Measurements from ENCODE around the gene RIMS3.
"Not testable (repeated sequence)": the region's sequence is repeated elsewhere in the genome, so short reads cannot be mapped to it uniquely, and the experiment has no call there.

Gene RIMS3

DNA sequence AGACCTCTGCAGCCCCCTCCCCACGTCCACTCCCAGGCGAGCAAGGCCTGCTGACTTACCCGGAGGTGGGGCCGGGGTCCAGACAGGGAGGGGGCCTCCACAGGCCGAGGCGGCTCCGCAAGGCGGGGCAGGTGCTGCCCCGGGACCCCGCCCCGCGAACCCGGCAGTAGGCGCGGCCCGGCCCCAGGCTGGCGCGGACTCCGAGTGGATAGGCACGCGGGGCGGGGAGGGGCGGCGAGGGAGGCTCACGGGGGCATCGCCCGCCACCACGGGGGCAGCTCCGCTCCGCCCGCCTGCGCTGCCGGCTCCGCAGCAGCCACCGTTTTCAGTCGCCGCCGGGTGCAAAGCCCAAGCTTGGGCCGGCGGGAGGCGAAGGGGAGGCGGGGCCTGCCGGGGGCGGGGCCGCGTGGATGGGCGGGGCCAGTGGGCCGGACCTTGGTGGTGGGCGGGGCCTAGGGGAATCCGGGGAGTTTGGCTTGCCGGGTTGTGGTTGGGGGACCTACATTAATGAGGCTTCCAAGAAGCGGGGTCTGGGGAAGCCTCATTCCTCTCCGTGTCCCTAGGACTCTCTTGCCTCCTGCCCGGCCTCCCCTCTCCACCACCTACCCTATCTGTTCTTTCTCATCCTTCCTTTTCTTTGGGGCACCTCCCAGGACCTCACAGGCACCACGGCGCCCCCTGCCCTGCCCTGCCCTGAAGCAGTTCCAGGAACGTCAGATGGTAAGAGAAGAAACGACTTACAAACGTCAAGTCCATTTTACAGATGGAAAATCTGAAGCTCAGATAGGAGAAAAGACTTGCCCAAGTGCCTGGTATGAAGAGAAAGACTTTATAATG, at the start of gene RIMS3:
RIMS3 (minus strand) TSS at position 348 of the 837 bp plus-strand sequence. CDS start 23,757 bp downstream, outside the sequence.
- peak within 1 kb of the TSS in 14 of 21 experiments; percentile 5 to 75 (median 46) for H3K27ac ChIP-seq
- peak within 1 kb of the TSS; percentile 41 to 78 (median 56) for H3K4me3 ChIP-seq

GRCh38 chr1:40712997-40713396, 47.5 kb upstream of the RIMS3 start:
- Histone ChIP-seq H3K27ac (peak overlapping the region in 16 of 21 experiments; percentile 6 to 78 (median 44)), H3K4me3 (no peak overlapping the region)

DNA sequence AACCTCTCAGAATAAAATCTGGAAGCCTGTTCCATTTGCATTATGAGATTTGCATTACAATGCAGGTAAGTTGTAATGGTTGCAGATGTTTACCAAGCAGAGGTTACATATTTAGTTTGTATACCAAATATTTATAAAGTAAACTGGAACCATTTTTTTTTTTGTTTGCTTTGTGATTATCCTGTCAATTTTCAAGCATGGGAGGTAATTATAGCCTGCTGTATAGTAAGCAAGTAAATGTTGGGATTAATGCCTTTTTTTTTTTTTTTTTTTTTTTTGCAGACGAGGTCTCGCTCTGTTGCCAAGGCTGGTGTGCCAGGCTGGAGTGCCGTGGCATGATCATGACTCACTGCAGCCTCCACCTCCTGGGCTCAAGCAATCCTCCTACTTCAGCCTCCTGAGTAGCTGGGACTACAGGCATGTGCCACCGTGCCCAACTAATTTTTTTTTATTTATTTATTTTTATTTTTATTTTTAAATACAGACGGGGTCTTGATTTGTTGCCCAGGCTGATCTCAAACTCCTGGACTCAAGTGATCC, 47.0 kb upstream of the RIMS3 start:
- H3K4me3 ChIP-seq = no peak overlapping the region
- peak overlapping the region in 14 of 21 experiments; percentile 6 to 78 (median 50) for H3K27ac ChIP-seq

GRCh38 chr1:40711465-40712404, 46.3 kb upstream of the RIMS3 start:
- peak overlapping the region in 1 of 7 experiments; percentile 50 for H3K4me3 ChIP-seq
- peak overlapping the region in 18 of 21 experiments; percentile 2 to 86 (median 71) for H3K27ac ChIP-seq

DNA sequence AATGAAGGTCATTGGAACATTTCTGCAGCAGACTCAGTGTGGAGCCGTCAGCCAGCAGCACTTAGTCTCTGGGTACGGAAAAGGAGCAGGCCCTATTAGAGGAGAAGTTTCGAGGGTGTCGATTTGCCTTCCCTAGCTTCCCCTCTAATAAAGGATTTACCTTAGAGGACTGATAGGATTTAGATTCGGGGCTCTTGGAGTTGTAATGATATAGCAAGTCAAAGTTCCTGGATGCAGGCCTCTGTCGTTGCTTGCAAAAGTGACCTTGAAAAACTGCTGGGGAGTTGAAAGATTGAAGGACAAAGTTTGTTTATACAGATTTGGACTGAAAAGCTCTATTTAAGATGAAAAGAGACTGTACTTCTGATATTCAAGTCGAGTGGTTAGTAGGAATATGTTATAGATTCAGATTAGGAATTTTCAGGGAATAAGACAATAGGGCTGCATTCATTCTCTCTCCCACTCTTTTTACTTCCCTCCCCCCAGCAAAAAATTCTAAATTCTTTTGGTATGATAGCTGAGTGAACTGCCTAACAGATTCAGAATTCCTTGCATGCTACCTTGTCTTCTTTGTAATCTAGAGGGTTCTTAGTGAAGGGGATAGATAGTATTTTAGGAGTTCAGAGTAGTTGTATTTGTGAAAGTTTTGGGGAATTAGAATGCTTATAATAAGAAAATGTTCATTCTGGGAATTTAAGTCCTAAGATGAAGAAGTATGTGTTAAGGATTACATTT, 45.3 kb upstream of the RIMS3 start:
- H3K27ac ChIP-seq = peak overlapping the region in 16 of 21 experiments; percentile 29 to 86 (median 74)

GRCh38 chr1:40709802-40710278, 44.4 kb upstream of the RIMS3 start:
- Histone ChIP-seq H3K27ac (peak overlapping the region in 19 of 21 experiments; percentile 0 to 86 (median 69)), H3K4me3 (peak overlapping the region; percentile 33 to 50 (median 39))

More for the DNA sequence above, 45.3 kb upstream of the RIMS3 start:
- peak overlapping the region in 2 of 7 experiments; percentile 39 to 50 for H3K4me3 ChIP-seq

- peak overlapping the region in 20 of 21 experiments; percentile 0 to 86 (median 66) for H3K27ac ChIP-seq
- peak overlapping the region; percentile 33 to 50 (median 39) for H3K4me3 ChIP-seq
Measured at GRCh38 chr1:40709100-40709801, 43.8 kb upstream of the RIMS3 start.

GRCh38 chr1:40708750-40709099, 43.2 kb upstream of the RIMS3 start:
- Histone ChIP-seq H3K4me3 (peak overlapping the region; percentile 33 to 50 (median 39)), H3K27ac (peak overlapping the region in 19 of 21 experiments; percentile 6 to 86 (median 69))

DNA sequence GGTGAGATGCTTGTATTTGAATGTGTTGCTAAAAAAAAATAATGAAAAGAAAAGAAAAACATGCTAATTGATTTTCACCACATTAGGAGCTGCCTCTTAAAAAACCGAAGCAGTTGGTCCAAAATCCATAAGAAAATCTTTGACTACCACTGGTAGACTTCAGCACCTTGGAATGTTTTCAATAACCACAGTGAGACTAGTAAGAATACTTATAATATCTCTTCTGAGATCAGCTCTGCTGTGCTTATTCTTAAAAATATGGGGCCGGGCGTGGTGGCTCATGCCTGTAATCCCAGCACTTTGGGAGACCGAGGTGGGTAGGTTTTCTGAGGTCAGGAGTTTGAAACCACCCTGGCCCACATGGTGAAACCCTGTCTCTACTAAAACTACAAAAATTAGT, 41.1 kb upstream of the RIMS3 start:
- Histone ChIP-seq H3K27ac (no peak overlapping the region), H3K4me3 (no peak overlapping the region)

GRCh38 chr1:40704817-40705733, 39.6 kb upstream of the RIMS3 start:
- H3K27ac ChIP-seq = peak overlapping the region in 1 of 21 experiments; percentile 59

DNA sequence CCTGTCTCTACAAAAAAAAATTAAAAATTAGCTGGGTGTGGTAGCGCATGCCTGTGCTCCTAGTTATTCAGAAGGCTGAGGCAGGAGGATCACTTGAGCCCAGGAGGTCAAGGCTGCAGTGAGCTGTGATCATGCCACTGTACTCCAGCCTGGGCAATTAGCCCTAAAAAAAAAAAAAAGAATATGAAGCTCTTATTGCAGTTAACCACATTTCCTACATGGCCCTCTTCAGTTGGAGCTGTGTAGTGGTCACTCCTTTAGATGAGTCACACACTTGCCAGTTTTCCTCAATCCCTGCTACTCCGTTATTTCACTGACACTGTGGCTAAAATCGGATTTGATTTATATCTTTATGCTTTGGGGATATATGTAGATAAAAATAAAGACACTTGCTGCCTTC, 37.8 kb upstream of the RIMS3 start:
- Histone ChIP-seq H3K4me3 (no peak overlapping the region), H3K27ac (no peak overlapping the region)

More at GRCh38 chr1:40704817-40705733, 39.6 kb upstream of the RIMS3 start:
- H3K4me3 ChIP-seq = no peak overlapping the region

DNA sequence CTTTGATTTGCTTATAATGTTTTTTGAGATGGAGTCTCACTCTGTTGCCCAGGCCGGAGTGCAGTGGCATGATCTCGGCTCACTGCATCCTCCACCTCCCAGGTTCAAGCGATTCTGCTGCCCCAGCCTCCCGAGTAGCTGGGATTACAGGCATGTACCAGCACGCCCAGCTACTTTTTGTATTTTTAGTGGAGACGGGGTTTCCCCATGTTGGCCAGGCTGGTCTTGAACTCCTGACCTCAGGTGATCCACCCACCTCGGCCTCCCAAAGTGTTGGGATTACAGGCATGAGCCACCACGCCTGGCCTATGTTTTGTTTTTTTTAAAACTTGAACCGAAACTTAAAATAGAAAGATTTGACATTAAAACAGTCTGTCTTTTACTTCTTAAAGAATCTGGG, 37.3 kb upstream of the RIMS3 start:
- H3K4me3 ChIP-seq, H3K27ac ChIP-seq: not testable (repeated sequence)

- H3K4me3 ChIP-seq = no peak overlapping the region
- no peak overlapping the region for H3K27ac ChIP-seq
Measured at GRCh38 chr1:40701684-40702083, 36.2 kb upstream of the RIMS3 start.

DNA sequence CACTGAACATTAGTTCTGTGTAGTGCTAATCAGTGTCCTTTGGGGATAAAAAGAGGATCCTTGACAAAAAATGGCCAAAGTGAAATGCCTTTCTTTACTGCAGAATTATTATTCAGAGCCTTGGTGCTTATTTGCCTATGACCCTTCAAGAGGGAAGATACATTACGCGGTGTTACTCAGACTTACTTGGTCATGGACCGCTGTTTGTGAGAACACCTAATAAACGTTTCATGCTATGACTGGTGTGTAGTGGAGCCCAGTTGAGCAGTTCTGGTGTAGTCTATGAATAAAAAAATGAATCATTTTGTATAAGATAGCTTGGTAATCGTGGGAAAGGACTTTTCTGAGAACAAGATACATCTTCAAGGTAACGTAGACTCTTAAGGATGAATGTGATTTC, 34.3 kb upstream of the RIMS3 start:
- H3K4me3 ChIP-seq = no peak overlapping the region
- H3K27ac ChIP-seq = peak overlapping the region in 1 of 21 experiments; percentile 15

DNA sequence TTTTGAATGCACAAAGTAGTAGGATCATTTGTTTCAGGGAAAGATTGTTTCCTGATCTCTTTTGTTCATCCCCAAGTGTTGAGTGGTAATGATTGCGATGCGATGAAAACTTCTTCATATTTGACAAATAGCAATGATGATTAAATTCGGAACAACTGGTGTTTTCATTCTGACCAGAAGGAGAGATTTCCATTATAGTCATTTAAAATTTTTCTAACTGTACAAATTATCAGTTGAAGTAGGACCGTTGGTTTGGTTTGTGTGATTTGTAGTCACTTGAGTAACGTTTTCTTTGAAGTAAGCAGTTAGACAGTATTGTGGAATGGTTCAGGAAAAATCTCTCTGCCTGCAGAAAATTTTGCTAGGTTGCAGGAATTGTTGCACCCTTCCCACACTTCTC, 32.0 kb upstream of the RIMS3 start:
- Histone ChIP-seq H3K27ac (no peak overlapping the region), H3K4me3 (no peak overlapping the region)

- H3K27ac ChIP-seq = peak overlapping the region in 2 of 21 experiments; percentile 23 to 71
- no peak overlapping the region for H3K4me3 ChIP-seq
Measured at GRCh38 chr1:40696294-40696693, 30.8 kb upstream of the RIMS3 start.

GRCh38 chr1:40694353-40694874, 28.9 kb upstream of the RIMS3 start:
- Histone ChIP-seq H3K27ac (peak overlapping the region in 4 of 21 experiments; percentile 12 to 99 (median 16)), H3K4me3 (no peak overlapping the region)
